Left lobe of liver (tissue), 2 donors: Measurements from ENCODE around the gene IL36B. TPM values are rescaled to one million over a fixed set of nuclear protein-coding genes. Genes with fewer than 3 reads are reported as not detected.
A peak's percentile ranks its signal among the peaks of the same experiment; 100 is the strongest.

ENCODE experiments used
- ATAC-seq: fragments of 200-7000 bp; cut with Tn5 transposase; one replicate; pipeline ENCODE4 v1.9.1; 2020; ENCODE audit warnings: mild to moderate bottlenecking, moderate library complexity
- DNase-seq: peaks from one replicate; pipeline ENCODE4 v3.0.0-alpha.2; 2020; ENCODE audit warnings: low spot score
- total RNA-seq: library from RNA; stranded (reverse); gene quantifications from one replicate; pipeline ENCODE4 v1.2.1, GENCODE V29; 2021
- donor health status: DM: no; HTN: no; CAD: no; lungs with moderate emphysema.
- donor health status: DM: no; HTN: yes; CAD: no.

IL36B gene
- total RNA-seq, 1 donor from 2014 or later: not detected

GRCh38 chr2:113076954-113077669, 24.4 kb upstream of the IL36B start:
- DNase-seq (no peak), ATAC-seq (no peak)

- no peak for ATAC-seq
Observed at GRCh38 chr2:113075600-113075999, 22.9 kb upstream of the IL36B start.

GRCh38 chr2:113075030-113075429, 22.4 kb upstream of the IL36B start:
- ATAC-seq: no peak
- no peak for DNase-seq

More at GRCh38 chr2:113075600-113075999, 22.9 kb upstream of the IL36B start:
- DNase-seq: no peak

GRCh38 chr2:113073325-113073834, 20.7 kb upstream of the IL36B start:
- no peak for ATAC-seq
- no peak for DNase-seq

- ATAC-seq: no peak
Observed at GRCh38 chr2:113072584-113072983, 19.9 kb upstream of the IL36B start.

GRCh38 chr2:113070606-113070975, 17.9 kb upstream of the IL36B start:
- no peak for ATAC-seq
- no peak for DNase-seq

More at GRCh38 chr2:113072584-113072983, 19.9 kb upstream of the IL36B start:
- DNase-seq: no peak

- no peak for DNase-seq
- ATAC-seq: no peak
Observed at GRCh38 chr2:113069676-113070605, 17.3 kb upstream of the IL36B start.

- ATAC-seq (no peak), DNase-seq (no peak)
Observed at GRCh38 chr2:113068706-113069485, 16.2 kb upstream of the IL36B start.

GRCh38 chr2:113068249-113068648, 15.6 kb upstream of the IL36B start:
- DNase-seq (no peak), ATAC-seq (peak; percentile 75)

- ATAC-seq: no peak
Observed at GRCh38 chr2:113067681-113068080, 15.0 kb upstream of the IL36B start, which contains the start of gene IL1F10. TSS of gene IL1F10 (plus strand) at chr2:113067970. CDS start at chr2:113072739, 4,769 bp downstream.

GRCh38 chr2:113064898-113065297, 12.2 kb upstream of the IL36B start:
- DNase-seq (no peak), ATAC-seq (no peak)

More at GRCh38 chr2:113067681-113068080, 15.0 kb upstream of the IL36B start, which contains the start of gene IL1F10:
- no peak for DNase-seq

GRCh38 chr2:113064281-113064680, 11.6 kb upstream of the IL36B start:
- ATAC-seq (no peak), DNase-seq (no peak)

GRCh38 chr2:113061896-113062770, 9.5 kb upstream of the IL36B start:
- DNase-seq: no peak
- no peak for ATAC-seq

- DNase-seq (no peak), ATAC-seq (no peak)
Observed at GRCh38 chr2:113061241-113061640, 8.6 kb upstream of the IL36B start.

- no peak for ATAC-seq
Observed at GRCh38 chr2:113060796-113061195, 8.1 kb upstream of the IL36B start.

GRCh38 chr2:113060396-113060795, 7.7 kb upstream of the IL36B start:
- no peak for ATAC-seq

More at GRCh38 chr2:113060796-113061195, 8.1 kb upstream of the IL36B start:
- no peak for DNase-seq

GRCh38 chr2:113058998-113059960, 6.6 kb upstream of the IL36B start, which contains the start of gene IL36RN:
TSS of gene IL36RN (plus strand) at chr2:113059198. CDS start at chr2:113059439, 241 bp downstream.
- no peak for ATAC-seq

More at GRCh38 chr2:113060396-113060795, 7.7 kb upstream of the IL36B start:
- no peak for DNase-seq

GRCh38 chr2:113058411-113058994, 5.8 kb upstream of the IL36B start:
- DNase-seq: no peak
- ATAC-seq: no peak

More at GRCh38 chr2:113058998-113059960, 6.6 kb upstream of the IL36B start, which contains the start of gene IL36RN:
- no peak for DNase-seq
